GM15510 (cell line): ENCODE measurements around the gene COL18A1.

Experiments used
- POLR2A ChIP-seq: IDR thresholded peaks from 3 replicates; pipeline ENCODE4 v1.6.1; 2011; ENCODE audit warnings: borderline replicate concordance; ENCODE audit not compliant: insufficient read length; ENCODE audit errors: extremely low read depth

The COL18A1 gene

GRCh38 chr21:45364468-45365185, 40.3 kb upstream of the COL18A1 start:
- no peak for TF ChIP-seq POLR2A

DNA sequence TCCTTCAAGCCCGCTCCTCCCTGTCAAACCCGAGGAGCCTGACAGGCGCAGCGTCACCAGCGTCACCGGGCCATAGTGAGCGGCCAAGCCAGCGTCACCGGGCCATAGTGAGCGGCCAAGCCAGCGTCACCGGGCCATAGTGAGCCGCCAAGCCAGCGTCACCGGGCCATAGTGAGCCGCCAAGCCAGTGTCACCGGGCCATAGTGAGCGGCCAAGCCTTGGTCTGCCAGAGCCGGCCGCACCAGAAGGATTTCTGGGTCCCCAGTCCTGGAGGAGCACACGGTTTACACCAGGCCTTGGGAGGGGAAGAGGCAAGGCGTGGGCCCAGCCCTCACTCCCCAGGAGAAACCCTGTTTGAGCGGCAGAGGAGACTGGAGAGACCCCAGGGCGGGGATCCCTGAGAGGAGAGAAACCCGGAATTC, 39.8 kb upstream of the COL18A1 start:
- no peak for TF ChIP-seq POLR2A

- no peak for TF ChIP-seq POLR2A
Observed at GRCh38 chr21:45365608-45366241, 39.2 kb upstream of the COL18A1 start.

- TF ChIP-seq POLR2A: no peak
Observed at GRCh38 chr21:45366476-45366875, 38.5 kb upstream of the COL18A1 start.

DNA sequence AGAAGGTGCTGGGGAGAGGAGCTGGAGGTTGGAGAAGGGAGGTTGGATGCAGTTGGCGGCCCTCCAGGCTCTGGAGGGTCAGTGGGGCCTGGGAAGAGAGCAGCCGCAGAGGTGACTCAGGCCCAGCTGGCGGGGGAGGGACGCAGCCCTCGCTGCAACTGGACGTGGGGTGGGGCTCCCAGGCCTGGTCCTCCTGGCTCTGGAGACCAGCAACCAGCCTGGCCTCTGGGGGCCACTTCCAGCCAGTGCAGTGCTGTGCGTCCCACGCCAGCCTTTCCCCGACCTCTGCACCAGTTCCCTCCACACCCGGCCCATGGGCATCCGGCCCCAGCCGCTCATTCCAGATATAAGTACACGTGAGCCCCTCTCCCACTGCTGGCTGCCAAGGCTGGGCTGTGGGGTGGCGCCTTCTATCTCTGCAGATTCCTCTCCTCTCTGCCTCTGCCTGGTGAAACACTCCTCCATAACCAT, 38.0 kb upstream of the COL18A1 start:
- TF ChIP-seq POLR2A: no peak

DNA sequence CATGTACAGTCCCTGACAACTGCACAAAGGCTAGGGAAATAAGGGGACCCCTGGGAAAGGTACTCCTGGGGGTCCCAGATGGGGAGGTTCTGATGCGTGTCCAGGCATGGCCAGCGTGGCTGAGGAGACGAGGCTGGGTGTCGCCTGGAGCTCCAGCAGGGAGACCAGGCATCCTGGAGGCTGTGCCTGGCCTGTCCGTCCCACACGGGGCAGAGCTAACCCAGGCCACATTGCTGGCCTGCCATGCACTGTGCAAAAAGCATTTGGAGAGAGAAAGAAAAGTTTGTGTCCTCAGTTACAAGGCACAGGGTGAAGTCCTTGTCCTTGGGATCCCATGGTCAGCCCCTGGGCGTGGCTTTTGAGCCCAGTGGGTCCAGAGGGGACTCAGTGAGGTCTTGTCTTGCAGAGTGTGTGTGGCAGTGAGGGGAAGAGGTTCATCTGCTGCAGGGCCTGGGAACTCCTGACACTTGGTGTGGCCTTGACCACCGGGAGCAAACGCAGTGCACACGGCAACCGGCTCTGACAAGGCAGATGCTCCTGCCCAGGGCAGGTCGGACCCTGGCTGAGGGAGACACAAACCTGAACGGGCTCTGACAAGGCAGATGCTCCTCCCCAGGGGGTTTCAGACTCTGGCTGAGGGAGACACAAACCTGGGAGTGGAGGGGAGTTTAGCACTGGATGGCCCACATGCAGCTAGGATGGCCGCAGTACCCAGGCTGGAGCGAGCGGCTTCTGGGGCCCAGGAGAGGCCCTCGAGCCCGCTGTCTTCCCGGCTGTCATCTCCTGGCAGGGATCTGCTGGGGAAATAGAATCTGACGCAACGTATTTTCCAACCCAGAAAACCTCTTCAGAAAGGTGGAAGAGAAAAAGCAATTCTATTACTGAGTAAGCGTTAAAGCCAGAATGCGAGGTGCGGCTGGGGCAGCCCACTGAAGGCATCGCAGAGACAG, 37.3 kb upstream of the COL18A1 start:
- no peak for TF ChIP-seq POLR2A

DNA sequence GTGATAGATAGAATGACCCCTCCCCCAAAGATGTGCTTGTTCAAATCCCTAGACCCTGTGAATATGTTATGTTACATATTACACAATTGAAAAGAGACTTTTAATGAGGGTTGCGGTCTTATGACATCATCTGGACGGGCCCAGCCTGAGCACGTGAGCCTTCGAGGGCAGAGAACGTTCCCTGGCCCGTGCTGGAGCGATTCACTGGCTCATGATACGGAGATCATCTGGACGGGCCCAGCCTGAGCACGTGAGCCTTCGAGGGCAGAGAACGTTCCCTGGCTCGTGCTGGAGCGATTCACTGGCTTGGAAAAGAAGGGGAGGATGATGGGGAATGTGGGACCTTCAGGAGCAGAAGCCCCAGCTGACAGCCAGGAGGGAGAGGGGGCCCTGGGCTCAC, 34.4 kb upstream of the COL18A1 start:
- TF ChIP-seq POLR2A: no peak

- no peak for TF ChIP-seq POLR2A
Observed at GRCh38 chr21:45371081-45371480, 33.9 kb upstream of the COL18A1 start.

GRCh38 chr21:45371655-45372054, 33.3 kb upstream of the COL18A1 start:
- TF ChIP-seq POLR2A: no peak

GRCh38 chr21:45372732-45373355, 32.1 kb upstream of the COL18A1 start:
- no peak for TF ChIP-seq POLR2A

DNA sequence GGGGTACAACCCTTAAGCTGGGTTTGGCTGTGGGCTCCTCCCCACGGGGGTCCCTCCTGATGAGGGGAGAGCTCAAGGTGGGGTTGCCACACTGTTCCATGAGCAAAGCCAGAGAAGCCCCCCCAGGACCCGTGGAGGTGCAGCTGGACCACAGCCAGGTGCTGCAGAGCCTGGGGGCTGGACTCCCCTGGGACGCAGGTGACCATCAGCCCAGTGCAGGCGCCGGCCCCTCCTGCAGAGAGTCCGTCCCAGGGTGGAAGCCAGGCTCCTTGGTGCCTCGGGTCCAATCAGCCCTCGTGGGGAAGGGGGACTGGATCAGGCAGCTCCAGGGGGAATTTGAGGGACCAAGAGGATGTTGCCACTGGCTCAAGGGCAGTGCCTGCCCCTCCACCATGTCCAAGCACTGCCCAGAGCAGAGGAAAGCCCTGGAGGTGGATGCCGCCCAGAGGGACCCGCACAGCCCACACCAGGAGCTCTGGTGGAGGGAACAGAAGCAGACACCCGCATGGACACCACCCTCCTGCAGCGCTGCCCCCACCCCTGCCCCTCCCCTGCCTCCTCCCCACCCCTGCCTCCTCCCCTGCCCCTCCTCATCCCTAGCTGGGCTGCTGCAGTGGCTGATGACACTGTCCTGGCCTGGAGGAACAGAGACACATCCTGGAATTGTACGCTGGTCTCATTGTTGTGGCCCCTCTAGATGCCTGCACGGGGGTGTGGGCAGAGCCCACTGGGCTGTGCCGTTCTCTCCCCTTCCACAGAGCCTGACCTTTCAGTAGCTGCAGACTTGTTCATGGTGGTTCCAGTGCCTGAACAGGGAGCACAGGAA, 30.8 kb upstream of the COL18A1 start:
- TF ChIP-seq POLR2A: no peak

DNA sequence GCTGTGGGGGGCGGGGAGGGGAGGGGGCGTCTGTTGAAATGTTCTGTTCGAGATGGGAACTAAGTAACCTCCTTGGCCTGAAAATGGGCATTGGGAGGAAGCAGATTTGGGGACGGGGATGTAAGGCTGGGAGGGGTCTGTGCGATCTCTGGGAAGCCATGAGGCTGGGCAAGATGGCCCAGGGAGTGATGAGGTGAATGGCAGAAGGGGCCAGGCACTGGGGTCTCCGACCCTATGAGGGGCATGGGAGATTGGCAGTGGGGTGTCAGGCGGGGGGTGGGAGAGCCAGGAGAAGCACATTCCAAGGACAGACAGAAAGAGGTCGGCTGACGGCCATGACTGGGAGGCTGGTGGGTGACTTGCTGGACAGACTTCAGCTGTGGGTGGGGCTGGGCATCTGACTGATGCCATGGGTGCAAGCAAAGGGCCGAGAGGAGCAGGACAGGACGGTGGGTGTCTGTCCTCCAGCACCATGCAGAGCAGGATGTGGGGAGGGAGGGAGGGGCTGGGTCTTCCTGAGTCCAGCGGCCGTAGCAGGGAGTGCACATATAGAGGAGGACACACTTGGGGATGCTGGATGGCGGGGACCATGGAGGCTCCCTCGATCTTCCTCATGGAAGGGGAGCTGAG, 30.0 kb upstream of the COL18A1 start:
- no peak for TF ChIP-seq POLR2A
